Adrenal gland (tissue), 12 donors: ENCODE results near the gene STK17B. TPM values are rescaled to one million over a fixed set of nuclear protein-coding genes. Genes with fewer than 3 reads are reported as not detected.

Experiments used
- DNase-seq, 7 donors: peaks; one replicate each; pipeline ENCODE4 v3.0.0-alpha.2; 2019 to 2020
- H3K27ac ChIP-seq, 5 donors: fragments of 200-600 bp; sonication (generic) in 4 of 5; 1 replicate in 3 of 5; 2 replicates in 2 of 5; pipeline versions ENCODE4 v1.5.1 to v1.8.0; 2016 to 2020; ENCODE audit warnings: mild to moderate bottlenecking in 1 of 5
- H3K27me3 ChIP-seq: fragments of 200-600 bp; 2 replicates; pipeline ENCODE4 v1.8.0; 2021
- H3K36me3 ChIP-seq, 2 donors: fragments of 200-600 bp; replicated peaks in 1 of 2; 1 replicate in 1 of 2; 2 replicates in 1 of 2; pipeline versions ENCODE4 v1.5.1 to v1.8.0; 2018 to 2022
- H3K4me1 ChIP-seq, 2 donors: fragments of 200-600 bp; replicated peaks in 1 of 2; 1 replicate in 1 of 2; 2 replicates in 1 of 2; pipeline versions ENCODE4 v1.5.1 to v1.8.0; 2018 to 2021
- H3K4me3 ChIP-seq, 4 donors: fragments of 200-600 bp; sonication (generic) in 3 of 4; one replicate each; pipeline ENCODE4 v1.5.1; 2016 to 2018
- H3K9me3 ChIP-seq, 3 donors: fragments of 200-600 bp; sonication (generic) in 1 of 3; replicated peaks in 1 of 3; 1 replicate in 2 of 3; 2 replicates in 1 of 3; pipeline versions ENCODE4 v1.5.1 to v1.8.0; 2016 to 2021
- CTCF ChIP-seq, 6 experiments: fragments of 450-650 bp in 4 of 6; fragments of 200-600 bp in 2 of 6; sonication (generic) in 1 of 6; IDR thresholded peaks; 1 replicate in 5 of 6; 2 replicates in 1 of 6; pipeline versions ENCODE4 v1.5.1 to v1.8.0; 2016 to 2021; ENCODE audit warnings: antibody characterized with exemption in 6 of 6, mild to moderate bottlenecking in 2 of 6, moderate library complexity in 1 of 6
- POLR2A ChIP-seq, 2 donors: fragments of 450-650 bp; IDR thresholded peaks; one replicate each; pipeline ENCODE4 v1.6.1; 2017; ENCODE audit warnings: antibody characterized with exemption in 2 of 2, mild to moderate bottlenecking in 2 of 2, moderate library complexity in 1 of 2
- WGBS, 4 donors: extraction: QIAGEN DNeasy Blood & Tissue Kit in 2 of 4; methylation state at CpG; one replicate each; pipeline versions ENCODE4 v1.1.5 to v1.1.7; 2013 to 2017; 5-methylcytosine and 5-hydroxymethylcytosine counted together
- intact Hi-C, 2 donors: fragments of 100-400 bp; cut with DNase I; formaldehyde crosslinking; loops; one replicate each; pipeline versions ENCODE4 v1.14.1 to v1.15.0; 2022 to 2023
- polyA plus RNA-seq, 3 donors: library from polyadenylated mRNA; stranded (reverse); fragments of 200-250 nt in 2 of 3; fragments of 350-450 nt in 1 of 3; fragmentation: Illumina TruSeq in 1 of 3; extraction: RNeasy Lipid Tissue Mini Kit (QIAGEN cat#74804) in 1 of 3; gene quantifications; one replicate each; pipeline ENCODE4 v1.2.3, GENCODE V29; 2013 to 2014
- total RNA-seq, 9 donors: library from RNA; depleted of rRNA in 4 of 9; stranded (reverse); fragments of >200 nt in 4 of 9; fragments of 120-200 nt in 1 of 9; fragmentation: NEBNext Ultra II Directional in 1 of 9; extraction: Animal tissue kit (Norgen Biotek cat#: 25700) in 1 of 9; gene quantifications; one replicate each; pipeline versions ENCODE4 v1.1.0 to v1.2.4, GENCODE V29; 2013 to 2023
- donor health status: healthy with polysubstance abuse.
- donor health status: Bipolar disorder and iron deficiency.
- donor health status: DM: yes; HTN: yes; CAD: no.
- donor health status: DM: no; HTN: no; CAD: no.
- donor health status: DM: no; HTN: no; CAD: no.
- donor health status: DM: yes; HTN: yes; CAD: no.

Gene STK17B
- total and polyA plus RNA-seq, 12 donors = 3.6 to 35.0 (median 15.5) TPM

GRCh38 chr2:196105951-196106350 lies 65.4 kb downstream of the STK17B start:
- Histone ChIP-seq H3K36me3 (no peaks in the 10 kb centered on the region), H3K27ac (no peak overlapping the region), H3K4me1 (peaks cover 0 to 8% of the 10 kb centered on the region in 2 donors), H3K27me3 (no peaks in the 10 kb centered on the region), H3K4me3 (no peak overlapping the region), H3K9me3 (no peaks in the 10 kb centered on the region)
- TF ChIP-seq CTCF (IDR thresholded peaks at IDR 0.05) = no peak
- TF ChIP-seq POLR2A (IDR thresholded peaks at IDR 0.05) = no peak
- intact Hi-C loops = no loop called here
- 51 to 71% (median 65%) methylated on average over 5 of the region's 5 CpGs for WGBS, 4 donors
- DNase-seq = no peak

GRCh38 chr2:196104066-196104465 lies 67.3 kb downstream of the STK17B start:
- intact Hi-C loops = no loop called here
- DNase-seq = no peak
- Histone ChIP-seq H3K4me3 (no peak overlapping the region), H3K4me1 (peaks cover 0 to 10% of the 10 kb centered on the region in 2 donors), H3K36me3 (no peaks in the 10 kb centered on the region), H3K27me3 (no peaks in the 10 kb centered on the region), H3K27ac (no peak overlapping the region), H3K9me3 (no peaks in the 10 kb centered on the region)
- WGBS, 4 donors = 82 to 93% (median 88%) methylated on average over 4 of the region's 4 CpGs
- TF ChIP-seq CTCF (IDR thresholded peaks at IDR 0.05) (no peak), POLR2A (IDR thresholded peaks at IDR 0.05) (no peak)

GRCh38 chr2:196103626-196104025 lies 67.8 kb downstream of the STK17B start:
- H3K27ac ChIP-seq = no peak overlapping the region
- H3K4me1 ChIP-seq = peaks cover 0 to 10% of the 10 kb centered on the region in 2 donors
- no peaks in the 10 kb centered on the region for H3K27me3 ChIP-seq
- no peak for DNase-seq
- WGBS, 4 donors = 92 to 98% (median 96%) methylated on average over 2 of the region's 2 CpGs
- H3K36me3 ChIP-seq = no peaks in the 10 kb centered on the region
- H3K9me3 ChIP-seq = no peaks in the 10 kb centered on the region
- intact Hi-C loops = no loop called here
- H3K4me3 ChIP-seq = no peak overlapping the region
- no peak for TF ChIP-seq CTCF (IDR thresholded peaks at IDR 0.05)
- no peak for TF ChIP-seq POLR2A (IDR thresholded peaks at IDR 0.05)

- Histone ChIP-seq H3K27ac (peak overlapping the region in 1 of 5 donors; percentile 25), H3K9me3 (no peaks in the 10 kb centered on the region), H3K4me3 (no peak overlapping the region), H3K27me3 (no peaks in the 10 kb centered on the region), H3K36me3 (no peaks in the 10 kb centered on the region), H3K4me1 (peaks cover 0 to 10% of the 10 kb centered on the region in 2 donors)
- intact Hi-C loops = no loop called here
- WGBS, 4 donors = 39 to 44% (median 40%) methylated on average over 5 to 6 of the region's 6 CpGs
- no peak for TF ChIP-seq CTCF (IDR thresholded peaks at IDR 0.05)
- TF ChIP-seq POLR2A (IDR thresholded peaks at IDR 0.05) = no peak
- peak in 6 of 7 donors; percentile 44 to 65 (median 52) for DNase-seq
These were observed 69.9 kb downstream of the STK17B start for GRCh38 chr2:196101325-196101991.
